ENCODE data around the gene USP32.
"Not testable (repeated sequence)": the region's sequence is repeated elsewhere in the genome, so short reads cannot be mapped to it uniquely, and the experiment has no call there.

USP32 gene

GRCh38 chr17:60392042-60392844 lies at the start of gene USP32:
USP32 (minus strand) TSS chr17:60392133; CDS start chr17:60391939, 194 bp downstream.
- DNase-seq (ENCODE audit: low spot score) = peak; percentile 95

GRCh38 chr17:60439501-60439900 lies 47.6 kb upstream of the USP32 start:
- DNase-seq (ENCODE audit: low spot score) = no peak

DNA sequence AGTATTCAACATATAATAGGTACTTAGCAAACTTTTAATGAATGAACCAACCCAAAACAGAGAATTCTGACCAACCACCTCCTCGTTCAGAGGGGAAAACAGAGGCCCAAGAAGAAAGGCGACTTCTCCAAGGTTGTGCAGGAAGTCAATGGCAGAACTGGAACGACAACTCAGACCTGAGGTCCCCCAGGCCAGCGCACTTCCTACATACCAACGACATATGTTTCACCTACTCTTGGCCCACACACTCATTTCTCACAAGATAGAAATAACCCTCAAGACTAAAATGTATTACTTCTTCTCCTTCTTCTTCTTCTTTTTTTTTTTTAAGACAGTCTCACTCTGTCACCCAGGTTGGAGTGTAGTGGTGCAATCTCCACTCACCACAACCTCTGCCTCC lies 44.7 kb upstream of the USP32 start:
- no peak for DNase-seq (ENCODE audit: low spot score)

- DNase-seq (ENCODE audit: low spot score) = peak; percentile 83
Observed at GRCh38 chr17:60435244-60436167, 43.6 kb upstream of the USP32 start.

- not testable (repeated sequence) for DNase-seq (ENCODE audit: low spot score)
Observed at GRCh38 chr17:60433021-60433997, 41.4 kb upstream of the USP32 start.

DNA sequence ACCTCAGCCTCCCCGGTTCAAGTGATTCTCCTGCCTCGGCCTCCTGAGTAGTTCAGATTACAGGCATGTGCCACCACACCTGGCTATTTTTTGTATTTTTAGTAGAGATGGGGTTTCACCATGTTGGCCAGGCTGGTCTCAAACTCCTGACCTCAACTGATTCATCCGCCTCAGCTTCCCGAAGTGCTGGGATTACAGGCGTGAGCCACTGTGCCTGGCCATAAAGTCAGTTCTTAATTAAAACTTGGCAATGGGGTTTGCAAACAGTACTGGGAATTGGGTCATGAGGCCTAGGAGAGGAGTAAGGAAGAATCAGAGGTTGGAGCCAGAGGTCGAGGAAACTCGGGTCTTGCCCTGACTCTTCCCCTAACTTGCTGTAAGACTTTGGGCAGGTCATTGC lies 38.6 kb upstream of the USP32 start:
- not testable (repeated sequence) for DNase-seq (ENCODE audit: low spot score)

DNA sequence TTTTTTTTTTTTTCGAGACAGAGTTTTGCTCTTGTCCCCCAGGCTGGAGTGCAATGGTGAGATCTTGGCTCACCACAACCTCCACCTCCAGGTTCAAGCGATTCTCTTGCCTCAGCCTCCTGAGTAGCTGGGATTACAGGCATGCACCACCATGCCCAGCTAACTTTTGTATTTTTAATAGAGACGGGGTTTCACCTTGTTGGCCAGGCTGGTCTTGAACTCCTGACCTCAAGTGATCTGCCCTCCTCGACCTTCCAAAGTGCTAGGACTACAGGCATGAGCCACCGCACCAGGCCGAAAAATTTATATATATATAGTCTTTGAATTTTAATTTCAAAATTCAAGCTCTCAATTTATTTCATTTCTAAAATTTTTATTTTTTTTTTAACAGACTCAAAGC lies 36.6 kb upstream of the USP32 start:
- not testable (repeated sequence) for DNase-seq (ENCODE audit: low spot score)

DNA sequence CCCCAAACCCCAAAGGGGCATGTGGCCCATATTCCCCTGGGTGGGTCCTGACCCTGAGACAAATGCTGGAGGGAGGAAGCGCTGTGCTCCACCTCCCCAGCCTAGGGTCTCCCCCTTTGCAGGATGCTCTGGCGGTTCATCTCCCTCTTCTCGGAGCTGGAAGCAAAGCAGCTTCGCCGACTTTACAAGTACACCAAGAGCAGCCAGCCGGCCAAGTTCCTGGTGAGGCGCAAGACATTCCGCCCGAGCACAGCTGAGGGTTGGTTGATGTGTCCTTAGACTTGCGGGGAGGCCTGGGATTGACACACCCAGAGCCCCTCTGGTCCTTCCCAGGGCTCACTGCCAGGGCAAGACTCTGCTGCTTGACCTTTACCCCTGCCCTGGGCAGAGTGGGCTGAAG lies 34.7 kb upstream of the USP32 start:
- DNase-seq (ENCODE audit: low spot score) = no peak

- no peak for DNase-seq (ENCODE audit: low spot score)
Observed at GRCh38 chr17:60425626-60426025, 33.7 kb upstream of the USP32 start.

DNA sequence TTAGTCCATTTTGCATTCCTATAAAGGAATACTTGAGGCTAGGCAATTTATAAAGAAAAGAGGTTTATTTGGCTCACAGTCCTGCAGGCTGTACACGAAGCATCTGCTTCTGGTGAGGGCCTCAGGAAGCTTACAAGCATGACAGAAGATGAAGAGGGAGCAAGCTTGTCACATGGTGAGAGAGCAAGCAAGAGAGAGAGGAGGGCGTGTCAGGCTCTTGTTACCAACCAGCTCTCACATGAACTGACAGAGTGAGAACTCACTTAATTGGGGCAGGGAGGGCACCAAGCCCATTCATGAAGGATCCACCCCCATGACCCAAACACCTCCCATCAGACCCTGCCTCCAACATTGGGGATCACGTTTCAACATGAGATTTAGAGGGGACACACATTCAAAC lies 31.9 kb upstream of the USP32 start:
- no peak for DNase-seq (ENCODE audit: low spot score)

GRCh38 chr17:60422162-60422665 lies 30.3 kb upstream of the USP32 start, which contains the start of gene CHCT1:
CHCT1 (plus strand) TSS chr17:60422489; CDS start chr17:60422593, 104 bp downstream.
- no peak for DNase-seq (ENCODE audit: low spot score)

- peak; percentile 78 for DNase-seq (ENCODE audit: low spot score)
Observed at GRCh38 chr17:60421273-60422161, 29.6 kb upstream of the USP32 start.

GRCh38 chr17:60419875-60420274 lies 27.9 kb upstream of the USP32 start:
- DNase-seq (ENCODE audit: low spot score) = not testable (repeated sequence)

- not testable (repeated sequence) for DNase-seq (ENCODE audit: low spot score)
Observed at GRCh38 chr17:60419003-60419402, 27.1 kb upstream of the USP32 start.

GRCh38 chr17:60416368-60416925 lies 24.5 kb upstream of the USP32 start:
- DNase-seq (ENCODE audit: low spot score) = no peak

DNA sequence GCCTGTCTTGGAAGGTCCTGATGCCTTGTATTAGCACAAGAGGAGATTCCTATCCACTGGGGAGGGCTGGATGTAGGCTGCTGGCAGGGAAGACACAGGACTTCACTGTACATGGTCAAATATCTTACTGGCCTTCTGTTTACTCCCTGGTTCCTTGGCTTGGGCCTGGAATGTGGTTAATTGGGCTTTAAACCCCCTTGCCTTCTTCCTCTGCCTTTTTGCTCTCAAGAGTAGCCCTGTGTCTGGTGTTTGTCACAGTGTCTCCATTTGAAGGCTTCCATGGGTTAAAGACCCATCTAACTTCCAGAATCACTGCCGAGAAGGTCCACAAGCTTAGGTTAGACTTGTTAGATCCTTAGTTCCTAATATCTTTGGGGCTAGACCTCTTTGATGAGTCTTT lies 23.2 kb upstream of the USP32 start:
- no peak for DNase-seq (ENCODE audit: low spot score)

GRCh38 chr17:60412701-60413100 lies 20.8 kb upstream of the USP32 start:
- no peak for DNase-seq (ENCODE audit: low spot score)

DNA sequence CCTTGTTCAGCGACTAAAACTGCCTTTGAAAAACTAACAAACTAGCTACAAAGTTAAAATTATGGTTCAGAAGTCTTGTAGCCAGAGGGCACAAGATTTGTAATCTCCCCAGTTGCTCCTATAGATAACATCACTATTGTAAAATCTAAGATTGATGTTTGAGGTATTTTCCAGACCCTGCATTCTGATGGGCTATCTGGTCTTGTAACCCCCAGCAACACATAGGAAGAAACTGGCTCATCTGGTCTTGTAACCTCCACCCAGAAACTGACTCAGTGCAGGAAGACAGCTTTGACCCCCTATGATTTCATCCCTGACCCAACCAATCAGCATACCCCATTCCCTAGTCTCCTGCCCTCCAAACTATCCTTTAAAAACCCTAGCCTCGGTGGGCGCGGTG lies 18.1 kb upstream of the USP32 start:
- DNase-seq (ENCODE audit: low spot score) = no peak

DNA sequence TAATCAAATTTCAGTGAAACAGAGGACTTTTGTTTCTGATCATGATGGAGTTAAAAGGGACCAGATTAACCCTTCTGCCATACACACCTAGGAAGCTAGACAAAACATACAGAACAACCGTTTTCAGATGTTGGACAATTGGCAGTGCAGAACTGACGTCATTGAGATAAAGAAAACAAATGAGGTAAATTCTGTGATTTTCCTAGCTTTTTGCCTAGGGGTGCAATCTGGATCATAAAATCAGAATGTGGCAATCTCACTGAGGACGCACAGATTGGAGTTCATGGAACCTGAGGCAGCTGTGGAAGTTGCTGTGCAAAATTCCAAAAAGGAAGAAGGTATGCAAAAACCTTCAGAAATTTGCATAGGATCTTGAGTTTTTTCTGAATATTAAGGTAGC lies 15.0 kb upstream of the USP32 start:
- no peak for DNase-seq (ENCODE audit: low spot score)

DNA sequence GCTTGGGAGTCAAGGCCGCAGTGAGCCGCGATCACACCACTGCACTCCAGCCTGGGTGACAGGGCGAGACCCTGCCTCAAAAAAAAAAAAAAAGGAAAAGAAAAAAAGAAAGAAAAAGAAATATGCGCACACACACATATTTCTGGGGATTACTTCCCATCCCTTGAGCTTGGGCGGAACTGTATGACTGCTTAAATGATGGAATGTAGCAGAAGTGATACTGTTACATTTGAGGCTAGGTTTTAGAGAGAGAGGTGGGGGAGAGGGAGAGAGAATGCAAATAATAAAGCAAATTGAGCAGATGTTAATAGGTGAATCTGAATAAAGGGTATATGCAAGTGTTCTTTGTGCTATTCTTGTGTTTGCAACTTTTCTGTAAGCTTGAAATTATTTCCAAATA lies 12.0 kb upstream of the USP32 start:
- no peak for DNase-seq (ENCODE audit: low spot score)
